ENCODE measurements around the gene SVOPL. TPM values are rescaled to one million over a fixed set of nuclear protein-coding genes. Genes with fewer than 3 reads are reported as not detected.

Gene SVOPL
- total RNA-seq, 1 donor from 2014 or later: not detected

- Mint-ChIP-seq H3K4me1 (ENCODE audit: unreplicated experiment) (peaks cover 20% of the 10 kb centered on the region), H3K27ac (ENCODE audit: unreplicated experiment) (no peak overlapping the region), H3K36me3 (ENCODE audit: unreplicated experiment) (no peaks in the 10 kb centered on the region), H3K4me3 (ENCODE audit: unreplicated experiment) (no peak overlapping the region), H3K9me3 (ENCODE audit: unreplicated experiment) (no peaks in the 10 kb centered on the region), H3K27me3 (ENCODE audit: unreplicated experiment) (peaks cover 33% of the 10 kb centered on the region)
- no peak for TF ChIP-seq CTCF (IDR thresholded peaks at IDR 0.05)
- no peak for DNase-seq (ENCODE audit: extremely low spot score, unreplicated experiment)
Observed at GRCh38 chr7:138662076-138662990, 38.8 kb downstream of the SVOPL start.

- Mint-ChIP-seq H3K27ac (ENCODE audit: unreplicated experiment) (no peak overlapping the region), H3K36me3 (ENCODE audit: unreplicated experiment) (no peaks in the 10 kb centered on the region), H3K4me1 (ENCODE audit: unreplicated experiment) (peaks cover 20% of the 10 kb centered on the region)
Observed at GRCh38 chr7:138661069-138661635, 40.0 kb downstream of the SVOPL start.

GRCh38 chr7:138658889-138659288 is 42.3 kb downstream of the SVOPL start:
- peaks cover 22% of the 10 kb centered on the region for H3K27me3 Mint-ChIP-seq (ENCODE audit: unreplicated experiment)
- H3K4me1 Mint-ChIP-seq (ENCODE audit: unreplicated experiment): peaks cover 14% of the 10 kb centered on the region
- H3K36me3 Mint-ChIP-seq (ENCODE audit: unreplicated experiment): no peaks in the 10 kb centered on the region
- no peak overlapping the region for H3K27ac Mint-ChIP-seq (ENCODE audit: unreplicated experiment)
- no peak for TF ChIP-seq CTCF (IDR thresholded peaks at IDR 0.05)
- no peaks in the 10 kb centered on the region for H3K9me3 Mint-ChIP-seq (ENCODE audit: unreplicated experiment)
- no peak for DNase-seq (ENCODE audit: extremely low spot score, unreplicated experiment)
- no peak overlapping the region for H3K4me3 Mint-ChIP-seq (ENCODE audit: unreplicated experiment)

More at GRCh38 chr7:138661069-138661635, 40.0 kb downstream of the SVOPL start:
- Mint-ChIP-seq H3K27me3 (ENCODE audit: unreplicated experiment) (peaks cover 26% of the 10 kb centered on the region), H3K4me3 (ENCODE audit: unreplicated experiment) (no peak overlapping the region), H3K9me3 (ENCODE audit: unreplicated experiment) (no peaks in the 10 kb centered on the region)
- no peak for DNase-seq (ENCODE audit: extremely low spot score, unreplicated experiment)
- TF ChIP-seq CTCF (IDR thresholded peaks at IDR 0.05): no peak

GRCh38 chr7:138657854-138658386 is 43.2 kb downstream of the SVOPL start:
- no peak for TF ChIP-seq CTCF (IDR thresholded peaks at IDR 0.05)
- no peak overlapping the region for H3K27ac Mint-ChIP-seq (ENCODE audit: unreplicated experiment)
- H3K27me3 Mint-ChIP-seq (ENCODE audit: unreplicated experiment): peaks cover 22% of the 10 kb centered on the region
- DNase-seq (ENCODE audit: extremely low spot score, unreplicated experiment): no peak
- no peak overlapping the region for H3K4me3 Mint-ChIP-seq (ENCODE audit: unreplicated experiment)
- H3K4me1 Mint-ChIP-seq (ENCODE audit: unreplicated experiment): peaks cover 4% of the 10 kb centered on the region
- H3K36me3 Mint-ChIP-seq (ENCODE audit: unreplicated experiment): no peaks in the 10 kb centered on the region
- H3K9me3 Mint-ChIP-seq (ENCODE audit: unreplicated experiment): no peaks in the 10 kb centered on the region

GRCh38 chr7:138656952-138657351 is 44.2 kb downstream of the SVOPL start:
- no peak overlapping the region for H3K4me3 Mint-ChIP-seq (ENCODE audit: unreplicated experiment)
- no peak overlapping the region for H3K27ac Mint-ChIP-seq (ENCODE audit: unreplicated experiment)
- H3K36me3 Mint-ChIP-seq (ENCODE audit: unreplicated experiment): no peaks in the 10 kb centered on the region
- no peak for TF ChIP-seq CTCF (IDR thresholded peaks at IDR 0.05)
- DNase-seq (ENCODE audit: extremely low spot score, unreplicated experiment): no peak
- peaks cover 22% of the 10 kb centered on the region for H3K27me3 Mint-ChIP-seq (ENCODE audit: unreplicated experiment)
- peaks cover 3% of the 10 kb centered on the region for H3K4me1 Mint-ChIP-seq (ENCODE audit: unreplicated experiment)
- H3K9me3 Mint-ChIP-seq (ENCODE audit: unreplicated experiment): no peaks in the 10 kb centered on the region
